ENCODE measurements around the gene RSPH9.

- no peak for TF ChIP-seq POLR2A (IDR thresholded peaks at IDR 0.05)
- TF ChIP-seq, protein P1, sequence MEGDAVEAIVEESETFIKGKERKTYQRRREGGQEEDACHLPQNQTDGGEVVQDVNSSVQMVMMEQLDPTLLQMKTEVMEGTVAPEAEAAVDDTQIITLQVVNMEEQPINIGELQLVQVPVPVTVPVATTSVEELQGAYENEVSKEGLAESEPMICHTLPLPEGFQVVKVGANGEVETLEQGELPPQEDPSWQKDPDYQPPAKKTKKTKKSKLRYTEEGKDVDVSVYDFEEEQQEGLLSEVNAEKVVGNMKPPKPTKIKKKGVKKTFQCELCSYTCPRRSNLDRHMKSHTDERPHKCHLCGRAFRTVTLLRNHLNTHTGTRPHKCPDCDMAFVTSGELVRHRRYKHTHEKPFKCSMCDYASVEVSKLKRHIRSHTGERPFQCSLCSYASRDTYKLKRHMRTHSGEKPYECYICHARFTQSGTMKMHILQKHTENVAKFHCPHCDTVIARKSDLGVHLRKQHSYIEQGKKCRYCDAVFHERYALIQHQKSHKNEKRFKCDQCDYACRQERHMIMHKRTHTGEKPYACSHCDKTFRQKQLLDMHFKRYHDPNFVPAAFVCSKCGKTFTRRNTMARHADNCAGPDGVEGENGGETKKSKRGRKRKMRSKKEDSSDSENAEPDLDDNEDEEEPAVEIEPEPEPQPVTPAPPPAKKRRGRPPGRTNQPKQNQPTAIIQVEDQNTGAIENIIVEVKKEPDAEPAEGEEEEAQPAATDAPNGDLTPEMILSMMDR (IDR thresholded peaks at IDR 0.05) = no peak
These were observed 53.9 kb downstream of the RSPH9 start for GRCh38 chr6:43698584-43699349.
